HL-60/S4 treated with retinoic acid at 250 ng/mL for 4 days and 3 days (cell line): Measurements from ENCODE around the gene TFDP2.
"Not testable (repeated sequence)": the region's sequence is repeated elsewhere in the genome, so short reads cannot be mapped to it uniquely, and the experiment has no call there.

ENCODE experiments used
- in situ Hi-C: fragments of 300-500 bp; cut with MboI; formaldehyde crosslinking; loops from 2 replicates; pipeline ENCODE4 v1.7.0; 2022; ENCODE audit warnings: low sequenced_read_pairs

Gene TFDP2

GRCh38 chr3:142077155-142077858 lies 72.0 kb downstream of the TFDP2 start:
- in situ Hi-C loops, result no loop called here

GRCh38 chr3:142075656-142076055 lies 73.7 kb downstream of the TFDP2 start:
- in situ Hi-C loops, result not testable (repeated sequence)

- in situ Hi-C loops, result no loop called here
Observed at GRCh38 chr3:142072816-142073215, 76.5 kb downstream of the TFDP2 start.

GRCh38 chr3:142065932-142066331 lies 83.4 kb downstream of the TFDP2 start:
- in situ Hi-C loops, result no loop called here

- in situ Hi-C loops, result no loop called here
Observed at GRCh38 chr3:142065344-142065743, 84.0 kb downstream of the TFDP2 start.

- in situ Hi-C loops, result no loop called here
Observed at GRCh38 chr3:142064454-142064853, 84.9 kb downstream of the TFDP2 start.

- in situ Hi-C loops, result no loop called here
Observed at GRCh38 chr3:142057331-142057725, 92.0 kb downstream of the TFDP2 start.

GRCh38 chr3:142056656-142057330 lies 92.6 kb downstream of the TFDP2 start:
- in situ Hi-C loops, result no loop called here

- in situ Hi-C loops, result no loop called here
Observed at GRCh38 chr3:142053835-142054234, 95.5 kb downstream of the TFDP2 start.

GRCh38 chr3:142053244-142053643 lies 96.1 kb downstream of the TFDP2 start:
- in situ Hi-C loops, result no loop called here

GRCh38 chr3:142051351-142051750 lies 98.0 kb downstream of the TFDP2 start:
- in situ Hi-C loops, result no loop called here

- in situ Hi-C loops, result no loop called here
Observed at GRCh38 chr3:142047021-142047369, 102.3 kb downstream of the TFDP2 start.

GRCh38 chr3:142046320-142047020 lies 102.9 kb downstream of the TFDP2 start:
- in situ Hi-C loops, result no loop called here

- in situ Hi-C loops, result no loop called here
Observed at GRCh38 chr3:142040941-142041491, 108.3 kb downstream of the TFDP2 start.

GRCh38 chr3:142035308-142035922 lies 113.9 kb downstream of the TFDP2 start:
- in situ Hi-C loops, result no loop called here

- in situ Hi-C loops, result no loop called here
Observed at GRCh38 chr3:142033292-142033691, 116.1 kb downstream of the TFDP2 start.

- in situ Hi-C loops, result no loop called here
Observed at GRCh38 chr3:142031575-142031974, 117.8 kb downstream of the TFDP2 start.

GRCh38 chr3:142029791-142030190 lies 119.6 kb downstream of the TFDP2 start:
- in situ Hi-C loops, result no loop called here

- in situ Hi-C loops, result no loop called here
Observed at GRCh38 chr3:142029052-142029642, 120.2 kb downstream of the TFDP2 start.

GRCh38 chr3:142028243-142028777 lies 121.0 kb downstream of the TFDP2 start:
- in situ Hi-C loops, result no loop called here

GRCh38 chr3:142027735-142028134 lies 121.6 kb downstream of the TFDP2 start:
- in situ Hi-C loops, result no loop called here
